A549 (cell line): Measurements from ENCODE around the gene C2CD3.

Experiments used
- CEBPB ChIP-seq, 2 experiments: fragments of >200 bp in 1 of 2; sonication (Bioruptor Twin) in 1 of 2; formaldehyde crosslinking in 1 of 2; IDR thresholded peaks; 2 replicates each; pipeline ENCODE4 v1.6.1; 2012 to 2016
- CTCF ChIP-seq: fragments of >200 bp; sonication (Bioruptor Twin); formaldehyde crosslinking; IDR thresholded peaks from 3 replicates; pipeline ENCODE4 v1.5.1; 2016
- ESRRA ChIP-seq: fragments of 150-350 bp; IDR thresholded peaks from 2 replicates; pipeline ENCODE4 v1.6.1; 2014; ENCODE audit warnings: mild to moderate bottlenecking, low read length, borderline replicate concordance
- GATA3 ChIP-seq: IDR thresholded peaks from 2 replicates; pipeline ENCODE4 v1.6.1; 2012; ENCODE audit warnings: borderline replicate concordance
- HOXB13 ChIP-seq: fragments of 250-450 bp; sonication (Bioruptor Pico); IDR thresholded peaks from 2 replicates; pipeline ENCODE4 v1.5.0; 2020; ENCODE audit warnings: low read depth, mild to moderate bottlenecking, moderate library complexity
- JUN ChIP-seq, 2 experiments: fragments of >200 bp; sonication (Bioruptor Twin); formaldehyde crosslinking; IDR thresholded peaks; 2 replicates in 1 of 2; 3 replicates in 1 of 2; pipeline ENCODE4 v1.6.1; 2016 to 2017
- MAFK ChIP-seq: fragments of 450-650 bp; IDR thresholded peaks from 2 replicates; pipeline ENCODE4 v1.6.1; 2014; ENCODE audit not compliant: partially characterized antibody
- POLR2A ChIP-seq: IDR thresholded peaks from 2 replicates; pipeline ENCODE4 v1.6.1; 2012; ENCODE audit warnings: mild to moderate bottlenecking, low read length
- REST ChIP-seq: fragments of 200-600 bp; sonication (generic); IDR thresholded peaks from 2 replicates; pipeline ENCODE4 v1.6.1; 2016; ENCODE audit warnings: antibody characterized with exemption, mild to moderate bottlenecking, moderate library complexity
- RFX5 ChIP-seq: fragments of 450-650 bp; IDR thresholded peaks from 2 replicates; pipeline ENCODE4 v1.7.1; 2014; ENCODE audit warnings: antibody characterized with exemption, mild to moderate bottlenecking, moderate library complexity
- RNF2 ChIP-seq: fragments of 200-600 bp; sonication (generic); IDR thresholded peaks from 2 replicates; pipeline ENCODE4 v1.6.1; 2016; ENCODE audit warnings: low read depth, mild to moderate bottlenecking, antibody characterized with exemption, moderate library complexity, borderline replicate concordance
- TF ChIP-seq, protein P1 (sequence below): fragments of 150-350 bp; IDR thresholded peaks from 2 replicates; pipeline ENCODE4 v1.6.1; 2014; ENCODE audit warnings: low read depth, mild to moderate bottlenecking, low read length
- TF ChIP-seq, protein P2 (sequence below): IDR thresholded peaks from 2 replicates; pipeline ENCODE4 v1.6.1; 2012
- TF ChIP-seq, protein P3 (sequence below): fragments of 450-650 bp; IDR thresholded peaks from 2 replicates; pipeline ENCODE4 v1.6.1; 2014; ENCODE audit warnings: antibody characterized with exemption

- TF ChIP-seq CTCF = no peak
- no peak for TF ChIP-seq JUN (IDR thresholded peaks at IDR 0.05)
- no peak for TF ChIP-seq REST
- TF ChIP-seq HOXB13 (CRISPR knock-in tag) = no peak
- TF ChIP-seq, protein P1, sequence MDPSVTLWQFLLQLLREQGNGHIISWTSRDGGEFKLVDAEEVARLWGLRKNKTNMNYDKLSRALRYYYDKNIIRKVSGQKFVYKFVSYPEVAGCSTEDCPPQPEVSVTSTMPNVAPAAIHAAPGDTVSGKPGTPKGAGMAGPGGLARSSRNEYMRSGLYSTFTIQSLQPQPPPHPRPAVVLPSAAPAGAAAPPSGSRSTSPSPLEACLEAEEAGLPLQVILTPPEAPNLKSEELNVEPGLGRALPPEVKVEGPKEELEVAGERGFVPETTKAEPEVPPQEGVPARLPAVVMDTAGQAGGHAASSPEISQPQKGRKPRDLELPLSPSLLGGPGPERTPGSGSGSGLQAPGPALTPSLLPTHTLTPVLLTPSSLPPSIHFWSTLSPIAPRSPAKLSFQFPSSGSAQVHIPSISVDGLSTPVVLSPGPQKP = no peak
- TF ChIP-seq, protein P2, sequence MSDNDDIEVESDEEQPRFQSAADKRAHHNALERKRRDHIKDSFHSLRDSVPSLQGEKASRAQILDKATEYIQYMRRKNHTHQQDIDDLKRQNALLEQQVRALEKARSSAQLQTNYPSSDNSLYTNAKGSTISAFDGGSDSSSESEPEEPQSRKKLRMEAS = no peak
- TF ChIP-seq ESRRA = no peak
- TF ChIP-seq POLR2A = no peak
- no peak for TF ChIP-seq RNF2
- TF ChIP-seq GATA3 = no peak
- TF ChIP-seq CEBPB (IDR thresholded peaks at IDR 0.05) = no peak
- TF ChIP-seq MAFK = no peak
- TF ChIP-seq, protein P3, sequence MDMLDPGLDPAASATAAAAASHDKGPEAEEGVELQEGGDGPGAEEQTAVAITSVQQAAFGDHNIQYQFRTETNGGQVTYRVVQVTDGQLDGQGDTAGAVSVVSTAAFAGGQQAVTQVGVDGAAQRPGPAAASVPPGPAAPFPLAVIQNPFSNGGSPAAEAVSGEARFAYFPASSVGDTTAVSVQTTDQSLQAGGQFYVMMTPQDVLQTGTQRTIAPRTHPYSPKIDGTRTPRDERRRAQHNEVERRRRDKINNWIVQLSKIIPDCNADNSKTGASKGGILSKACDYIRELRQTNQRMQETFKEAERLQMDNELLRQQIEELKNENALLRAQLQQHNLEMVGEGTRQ = no peak
- no peak for TF ChIP-seq RFX5
Measured at GRCh38 chr11:74035264-74035663, 135.5 kb downstream of the C2CD3 start.
